B cell (primary cell): ENCODE results near the gene GIT1.

Experiments used
- EZH2 ChIP-seq: IDR thresholded peaks from 2 replicates; pipeline ENCODE4 v1.6.1; 2012; ENCODE audit warnings: borderline replicate concordance, low read depth, mild to moderate bottlenecking, moderate library complexity, low read length; ENCODE audit not compliant: insufficient read depth, poor library complexity, severe bottlenecking
- TF ChIP-seq, protein P1 (sequence below): fragments of 200-600 bp; IDR thresholded peaks from one replicate; pipeline ENCODE4 v1.8.0; 2022; ENCODE audit warnings: antibody characterized with exemption, mild to moderate bottlenecking

DNA sequence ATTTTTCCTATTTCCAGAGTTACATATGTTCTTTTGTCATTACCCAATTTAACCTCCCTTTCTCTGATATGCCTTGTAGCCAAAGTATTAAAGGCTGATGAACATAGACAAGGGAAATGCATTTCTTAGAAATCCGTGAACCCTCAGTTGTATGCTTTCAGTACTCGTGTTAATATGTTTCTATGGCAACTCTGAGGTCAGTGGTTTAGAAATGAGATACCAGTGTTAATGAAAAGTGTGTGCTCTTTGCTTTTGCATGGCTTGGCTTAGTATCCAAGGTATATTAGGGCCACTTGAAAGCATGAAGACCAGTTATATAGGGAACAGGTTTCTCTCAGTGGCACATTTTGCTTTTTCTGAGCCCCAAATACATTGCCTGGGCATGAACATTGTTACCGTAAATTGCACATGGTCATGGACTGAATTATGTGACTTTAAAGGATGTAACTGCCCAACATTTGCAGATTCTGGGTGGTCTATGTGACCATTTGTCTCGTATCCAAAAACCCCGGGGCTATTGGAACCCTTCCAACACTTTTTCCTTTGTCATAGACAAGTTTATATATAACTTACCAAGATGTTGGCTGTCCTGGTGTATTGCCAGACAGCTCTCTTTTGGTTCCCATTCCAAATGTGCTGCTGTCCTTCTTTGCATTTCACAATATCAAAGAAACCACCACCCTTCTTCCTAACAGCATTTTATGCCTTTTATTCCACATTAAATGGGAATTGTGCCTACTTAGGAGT lies 40.1 kb downstream of the GIT1 start:
- TF ChIP-seq, protein P1, sequence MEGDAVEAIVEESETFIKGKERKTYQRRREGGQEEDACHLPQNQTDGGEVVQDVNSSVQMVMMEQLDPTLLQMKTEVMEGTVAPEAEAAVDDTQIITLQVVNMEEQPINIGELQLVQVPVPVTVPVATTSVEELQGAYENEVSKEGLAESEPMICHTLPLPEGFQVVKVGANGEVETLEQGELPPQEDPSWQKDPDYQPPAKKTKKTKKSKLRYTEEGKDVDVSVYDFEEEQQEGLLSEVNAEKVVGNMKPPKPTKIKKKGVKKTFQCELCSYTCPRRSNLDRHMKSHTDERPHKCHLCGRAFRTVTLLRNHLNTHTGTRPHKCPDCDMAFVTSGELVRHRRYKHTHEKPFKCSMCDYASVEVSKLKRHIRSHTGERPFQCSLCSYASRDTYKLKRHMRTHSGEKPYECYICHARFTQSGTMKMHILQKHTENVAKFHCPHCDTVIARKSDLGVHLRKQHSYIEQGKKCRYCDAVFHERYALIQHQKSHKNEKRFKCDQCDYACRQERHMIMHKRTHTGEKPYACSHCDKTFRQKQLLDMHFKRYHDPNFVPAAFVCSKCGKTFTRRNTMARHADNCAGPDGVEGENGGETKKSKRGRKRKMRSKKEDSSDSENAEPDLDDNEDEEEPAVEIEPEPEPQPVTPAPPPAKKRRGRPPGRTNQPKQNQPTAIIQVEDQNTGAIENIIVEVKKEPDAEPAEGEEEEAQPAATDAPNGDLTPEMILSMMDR: no peak
- TF ChIP-seq EZH2: no peak
